GM13977 (cell line): ENCODE measurements around the gene ULK1.
"Not testable (repeated sequence)": the region's sequence is repeated elsewhere in the genome, so short reads cannot be mapped to it uniquely, and the experiment has no call there.

Experiments
- DNase-seq: peaks from one replicate; pipeline ENCODE4 v3.0.0; 2012; ENCODE audit warnings: low spot score
- in situ Hi-C: fragments of 300-500 bp; cut with MboI; formaldehyde crosslinking; loops from one replicate; pipeline ENCODE4 v1.12.0; 2022; ENCODE audit warnings: low sequenced_read_pairs, low pct_unique_long_range_greater_than_20kb, mixed read lengths, inconsistent platforms; ENCODE audit not compliant: unreplicated experiment
- TF ChIP-seq, protein P1 (sequence below): IDR thresholded peaks from 2 replicates; pipeline ENCODE4 v1.5.1; 2012; ENCODE audit warnings: mild to moderate bottlenecking, control low read depth; ENCODE audit not compliant: insufficient read depth; ENCODE audit errors: extremely low read depth, missing control alignments

The ULK1 gene

GRCh38 chr12:131867891-131868675 is 26.3 kb upstream of the ULK1 start:
- DNase-seq = peak; percentile 11
- TF ChIP-seq, protein P1, sequence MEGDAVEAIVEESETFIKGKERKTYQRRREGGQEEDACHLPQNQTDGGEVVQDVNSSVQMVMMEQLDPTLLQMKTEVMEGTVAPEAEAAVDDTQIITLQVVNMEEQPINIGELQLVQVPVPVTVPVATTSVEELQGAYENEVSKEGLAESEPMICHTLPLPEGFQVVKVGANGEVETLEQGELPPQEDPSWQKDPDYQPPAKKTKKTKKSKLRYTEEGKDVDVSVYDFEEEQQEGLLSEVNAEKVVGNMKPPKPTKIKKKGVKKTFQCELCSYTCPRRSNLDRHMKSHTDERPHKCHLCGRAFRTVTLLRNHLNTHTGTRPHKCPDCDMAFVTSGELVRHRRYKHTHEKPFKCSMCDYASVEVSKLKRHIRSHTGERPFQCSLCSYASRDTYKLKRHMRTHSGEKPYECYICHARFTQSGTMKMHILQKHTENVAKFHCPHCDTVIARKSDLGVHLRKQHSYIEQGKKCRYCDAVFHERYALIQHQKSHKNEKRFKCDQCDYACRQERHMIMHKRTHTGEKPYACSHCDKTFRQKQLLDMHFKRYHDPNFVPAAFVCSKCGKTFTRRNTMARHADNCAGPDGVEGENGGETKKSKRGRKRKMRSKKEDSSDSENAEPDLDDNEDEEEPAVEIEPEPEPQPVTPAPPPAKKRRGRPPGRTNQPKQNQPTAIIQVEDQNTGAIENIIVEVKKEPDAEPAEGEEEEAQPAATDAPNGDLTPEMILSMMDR = no peak
- in situ Hi-C loops = no loop called here

- peak; percentile 8 for DNase-seq
- TF ChIP-seq, protein P1 = no peak
- in situ Hi-C loops = no loop called here
Observed at GRCh38 chr12:131869871-131870418, 24.5 kb upstream of the ULK1 start.

GRCh38 chr12:131871677-131872076 is 22.7 kb upstream of the ULK1 start:
- peak; percentile 9 for DNase-seq
- TF ChIP-seq, protein P1 = no peak
- in situ Hi-C loops = no loop called here

- in situ Hi-C loops = no loop called here
- peak; percentile 11 for DNase-seq
- TF ChIP-seq, protein P1 = no peak
Observed at GRCh38 chr12:131872154-131873051, 22.0 kb upstream of the ULK1 start.

DNA sequence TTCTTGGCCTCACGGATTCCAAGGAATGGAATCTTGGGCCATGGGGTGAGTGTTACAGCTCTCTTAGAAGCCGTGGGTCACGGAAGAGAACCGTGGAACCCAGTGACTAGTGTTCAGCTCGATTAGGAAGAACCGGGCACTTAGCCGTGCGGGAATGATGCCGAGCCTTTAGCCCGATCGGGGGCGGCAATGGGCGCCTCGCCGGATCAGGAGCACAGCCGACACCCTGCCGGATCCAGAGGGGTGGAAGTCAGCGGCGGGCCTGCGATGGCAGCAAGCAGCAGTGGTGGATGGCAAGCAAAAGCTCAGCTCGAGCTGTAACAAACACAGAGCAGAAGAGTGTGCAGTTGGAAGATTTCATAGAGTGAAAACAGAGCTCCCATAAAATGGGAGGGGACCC is 21.1 kb upstream of the ULK1 start:
- TF ChIP-seq, protein P1 = no peak
- in situ Hi-C loops = no loop called here
- DNase-seq = no peak

DNA sequence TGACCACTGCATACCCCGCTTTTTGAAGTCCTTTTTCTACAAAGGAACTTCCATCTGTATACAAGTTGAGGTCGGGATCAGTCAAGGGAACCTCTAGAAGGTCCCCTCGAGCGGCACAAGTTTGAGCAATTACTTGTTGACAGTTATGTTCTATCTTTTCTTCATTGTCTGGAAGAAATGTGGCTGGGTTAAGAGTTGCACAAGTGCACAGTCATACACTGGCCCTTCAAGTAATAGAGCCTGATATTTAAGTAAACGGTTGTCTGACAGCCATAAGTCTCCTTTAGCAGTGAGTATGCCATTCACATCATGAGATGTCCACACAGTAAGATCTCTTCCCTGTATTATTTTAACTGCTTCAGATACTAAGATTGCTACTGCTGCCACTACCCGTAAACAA is 19.4 kb upstream of the ULK1 start:
- in situ Hi-C loops, DNase-seq: not testable (repeated sequence)

- DNase-seq, in situ Hi-C loops: not testable (repeated sequence)
Observed at GRCh38 chr12:131877216-131877615, 17.2 kb upstream of the ULK1 start.

- in situ Hi-C loops = not testable (repeated sequence)
Observed at GRCh38 chr12:131878436-131878835, 16.0 kb upstream of the ULK1 start.

More at GRCh38 chr12:131878436-131878835, 16.0 kb upstream of the ULK1 start:
- DNase-seq = not testable (repeated sequence)
